SKM-1 (cell line): Measurements from ENCODE around the gene WDR44.
"Not testable (repeated sequence)": the region's sequence is repeated elsewhere in the genome, so short reads cannot be mapped to it uniquely, and the experiment has no call there.

ENCODE experiments used
- DNase-seq: peaks from one replicate; lab custom pipeline; 2025; ENCODE audit not compliant: unreplicated experiment; lab: John Stamatoyannopoulos, UW

Gene WDR44

GRCh38 chrX:118356154-118356701, 10.3 kb downstream of the WDR44 start:
- no peak for DNase-seq

DNA sequence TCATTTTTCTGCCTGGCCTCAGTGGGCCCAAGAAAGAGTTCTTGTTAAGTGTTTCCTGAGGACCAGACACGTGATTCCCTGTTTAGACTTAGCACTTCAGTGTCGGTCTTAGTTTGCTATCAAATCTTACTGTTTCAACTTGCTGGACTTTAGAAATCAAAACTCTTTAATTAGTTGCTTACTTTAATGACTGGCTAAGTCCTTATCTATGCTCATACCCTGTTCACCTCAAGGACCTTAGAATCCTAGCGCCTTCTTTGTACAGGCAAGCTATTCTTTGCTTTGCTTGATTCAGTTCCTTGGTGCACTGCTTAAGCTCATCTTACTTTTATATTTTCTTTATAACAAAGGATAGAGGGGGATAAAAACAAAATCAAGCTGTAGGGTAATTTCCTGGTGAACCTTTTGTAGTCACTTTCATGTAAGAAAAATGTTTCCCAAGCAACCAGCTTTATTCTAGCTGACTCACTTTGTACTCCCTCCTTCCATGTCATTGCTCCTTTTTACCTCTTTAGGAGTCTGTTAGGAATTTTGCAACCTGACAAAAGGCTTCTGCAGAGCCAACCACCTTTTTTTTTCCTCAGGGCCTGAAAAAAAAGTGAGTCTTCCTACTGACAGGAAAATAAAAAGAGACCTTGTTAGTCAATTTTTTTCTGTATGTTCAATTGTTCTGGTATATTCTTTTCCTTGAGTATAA, 14.7 kb downstream of the WDR44 start:
- no peak for DNase-seq

- no peak for DNase-seq
Observed at GRCh38 chrX:118364261-118364660, 18.4 kb downstream of the WDR44 start.

DNA sequence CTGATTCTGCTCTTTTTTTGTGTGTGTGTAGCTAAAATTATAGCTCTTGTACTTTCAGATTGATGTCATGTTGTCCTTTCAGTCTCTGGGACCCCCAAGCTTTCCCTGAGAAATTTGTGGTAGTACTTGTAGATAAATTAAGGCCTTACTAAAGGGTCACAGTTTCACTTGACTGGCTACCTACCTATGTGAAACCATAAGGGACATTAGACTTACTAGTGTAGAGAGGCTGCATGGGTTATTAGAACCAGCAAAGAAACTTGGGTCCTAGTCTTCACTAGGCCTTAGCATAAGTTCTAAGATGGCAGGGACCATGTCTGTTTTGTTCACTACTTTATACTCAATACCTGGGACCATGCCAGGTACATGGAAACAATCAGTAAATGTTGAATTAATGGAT, 21.4 kb downstream of the WDR44 start:
- no peak for DNase-seq

DNA sequence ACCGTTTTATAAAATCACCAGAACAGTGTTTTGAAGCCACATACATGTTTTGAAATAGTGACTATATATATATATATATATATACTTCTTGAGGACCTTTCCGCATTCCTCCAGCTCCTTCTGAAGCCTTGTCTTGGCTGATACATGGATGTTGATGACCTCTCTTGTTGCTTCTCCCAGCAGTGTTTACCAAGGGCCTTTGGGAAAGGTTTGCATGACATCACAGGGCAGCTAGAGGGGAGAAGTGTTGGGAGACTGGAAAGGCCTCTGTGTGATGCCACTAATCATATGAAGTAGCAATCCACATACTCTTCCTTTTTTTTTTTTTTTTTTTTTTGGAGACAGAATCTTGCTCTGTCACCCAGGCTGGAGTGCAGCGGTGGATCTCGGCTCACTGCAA, 22.5 kb downstream of the WDR44 start:
- DNase-seq = no peak

GRCh38 chrX:118370921-118371624, 25.2 kb downstream of the WDR44 start:
- DNase-seq = no peak

DNA sequence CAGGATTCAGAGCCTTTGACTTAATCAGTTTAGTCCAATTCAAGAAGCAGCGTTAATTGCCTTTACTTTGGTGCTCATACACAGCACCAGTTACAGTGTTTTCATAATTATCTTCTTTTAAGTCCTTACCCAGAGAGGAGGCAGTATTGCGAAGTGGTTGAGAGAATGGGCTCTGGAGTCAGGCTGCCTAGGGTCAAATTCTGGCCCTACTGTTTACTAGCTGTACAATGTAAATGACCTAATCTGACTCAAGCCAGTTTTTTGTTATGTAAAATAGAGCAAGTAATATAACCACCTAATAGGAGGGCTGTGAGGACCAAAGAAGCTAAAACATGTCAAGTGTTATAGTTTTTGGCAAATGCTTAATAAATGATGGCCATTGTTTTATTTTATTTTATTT, 27.6 kb downstream of the WDR44 start:
- DNase-seq = no peak

DNA sequence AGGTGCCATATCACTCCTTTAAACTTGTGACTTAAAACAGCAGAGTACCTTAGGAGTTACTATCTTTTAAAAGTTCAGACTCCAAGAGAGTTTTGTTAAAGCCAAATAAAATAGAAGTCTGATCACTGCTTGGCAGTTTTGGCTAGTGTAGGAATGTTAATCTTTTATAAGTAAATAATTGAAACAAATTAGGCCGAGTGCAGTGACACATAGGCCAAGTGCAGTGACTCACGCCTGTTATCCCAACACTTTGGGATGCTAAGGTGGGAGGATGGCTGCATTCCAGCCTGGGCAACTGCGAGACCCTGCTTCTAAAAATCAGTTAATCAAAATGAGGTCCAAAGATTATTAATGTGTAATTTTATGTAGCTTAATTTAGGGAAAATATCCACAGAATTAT, 37.2 kb downstream of the WDR44 start:
- DNase-seq = no peak

DNA sequence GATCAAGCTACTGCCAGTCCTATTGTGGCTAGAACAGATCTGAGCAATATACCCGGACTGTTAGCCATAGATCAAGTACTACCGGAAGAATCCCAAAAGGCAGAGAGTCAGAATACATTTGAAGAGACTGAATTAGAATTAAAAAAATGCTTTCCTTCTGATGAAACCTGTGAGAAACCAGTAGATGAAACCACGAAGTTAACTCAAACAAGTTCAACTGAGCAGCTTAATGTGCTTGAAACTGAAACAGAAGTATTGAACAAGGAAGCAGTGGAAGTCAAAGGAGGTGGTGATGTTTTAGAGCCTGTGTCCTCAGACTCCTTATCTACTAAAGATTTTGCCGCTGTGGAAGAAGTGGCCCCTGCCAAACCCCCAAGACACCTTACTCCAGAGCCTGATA, 46.8 kb downstream of the WDR44 start:
- no peak for DNase-seq

DNA sequence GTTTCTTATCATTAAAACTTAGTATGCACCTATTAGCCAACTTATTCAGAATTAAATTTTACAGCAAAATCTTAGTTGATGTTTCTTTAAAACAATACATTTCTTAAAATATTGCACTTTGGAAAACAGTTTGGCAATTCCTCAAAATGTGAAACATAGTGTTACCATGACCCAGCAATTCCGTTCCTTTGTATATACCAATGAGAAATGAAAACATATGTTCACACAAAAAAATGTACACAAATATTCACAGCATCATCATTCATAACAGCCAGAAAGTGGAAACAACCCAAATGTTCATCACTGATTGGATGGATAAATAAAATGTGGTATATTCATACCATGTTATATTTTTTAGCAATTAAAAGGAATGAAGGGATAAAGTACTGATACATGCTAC, 50.2 kb downstream of the WDR44 start:
- DNase-seq = no peak

DNA sequence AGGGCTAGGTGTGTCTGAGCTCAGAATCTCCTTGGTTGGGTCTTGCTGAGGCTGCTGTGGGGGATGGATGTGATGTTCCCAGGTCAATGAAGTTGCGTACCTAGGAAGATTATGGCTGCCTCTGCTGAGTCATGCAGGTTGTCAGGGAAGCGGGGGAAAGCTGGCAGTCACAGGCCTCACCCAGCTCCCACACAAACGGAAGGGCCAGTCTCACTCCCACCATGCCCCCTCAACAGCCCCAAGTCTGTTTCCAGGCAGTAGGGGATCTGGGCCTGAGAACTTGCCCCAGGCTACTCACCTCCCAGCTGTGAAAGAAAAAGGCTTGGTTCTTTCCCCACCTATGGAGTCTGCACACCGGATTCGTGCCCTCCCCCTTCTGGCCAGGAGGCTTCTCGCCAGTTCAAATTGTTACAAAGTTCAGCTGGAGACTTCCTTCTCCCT, 72.9 kb downstream of the WDR44 start:
- DNase-seq = no peak

- DNase-seq = no peak
Observed at GRCh38 chrX:118420462-118420861, 74.6 kb downstream of the WDR44 start.

- DNase-seq = no peak
Observed at GRCh38 chrX:118423558-118423957, 77.7 kb downstream of the WDR44 start.

GRCh38 chrX:118432799-118433198, 86.9 kb downstream of the WDR44 start:
- no peak for DNase-seq

DNA sequence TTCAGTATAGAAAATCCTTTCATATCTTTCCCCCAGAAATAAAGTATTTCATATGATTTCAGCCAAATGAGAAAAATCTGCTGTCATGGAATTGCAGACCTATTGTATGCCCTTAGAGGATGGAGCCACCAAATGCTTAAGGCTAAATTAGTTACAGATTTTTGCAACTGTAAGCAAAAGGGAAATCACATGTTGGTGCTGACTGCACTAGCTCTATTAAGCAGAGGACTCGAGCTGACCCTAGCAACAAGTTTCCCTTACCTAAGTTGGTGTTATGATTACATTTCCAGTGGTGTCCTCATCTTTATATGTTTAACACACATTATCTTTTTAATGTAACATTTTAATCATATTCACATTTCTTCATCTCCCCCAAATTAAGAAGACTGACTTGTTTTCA, 91.4 kb downstream of the WDR44 start:
- DNase-seq = no peak

DNA sequence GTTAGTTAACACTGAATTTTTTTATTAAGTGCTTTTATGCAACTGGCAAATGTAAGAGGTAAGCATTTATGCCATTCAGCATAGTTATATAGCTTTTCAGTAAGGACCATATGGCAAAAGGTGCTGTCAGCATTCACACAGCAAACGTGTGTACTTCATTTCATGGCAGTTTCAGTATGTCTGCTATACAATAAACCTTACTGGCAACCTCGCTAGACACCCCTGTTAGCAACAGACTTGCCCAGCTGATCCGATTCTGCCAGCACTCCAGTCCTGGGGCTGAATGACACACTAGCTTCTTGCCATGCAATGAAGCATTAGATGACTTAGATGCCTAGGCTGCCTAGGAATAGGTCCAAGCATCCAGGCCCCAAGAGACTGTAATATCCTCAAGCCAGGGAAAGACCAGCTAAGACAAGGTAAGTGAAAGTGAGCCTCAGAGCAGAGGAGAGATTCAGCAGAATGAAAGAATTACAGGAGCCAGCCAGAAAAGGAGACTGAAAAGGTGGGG, 102.4 kb downstream of the WDR44 start:
- DNase-seq = no peak

DNA sequence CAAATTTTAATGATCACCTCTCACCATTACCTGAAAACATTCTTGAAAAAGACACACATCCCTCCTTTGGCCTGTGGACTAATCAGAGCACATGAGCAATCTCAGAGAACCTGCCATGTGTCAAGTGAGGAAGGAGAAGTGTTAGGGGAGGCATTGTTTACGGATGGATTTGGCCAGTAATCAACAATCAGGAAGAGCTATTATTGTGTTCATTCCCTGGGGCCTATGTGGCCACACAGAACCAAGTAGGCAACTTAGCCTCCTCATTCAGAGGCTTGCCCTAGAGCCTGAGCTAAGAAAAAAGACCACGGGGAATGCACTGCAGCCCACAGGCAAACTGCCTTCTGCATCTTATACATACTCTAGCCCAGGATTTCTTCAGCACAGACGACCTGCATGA, 109.1 kb downstream of the WDR44 start:
- no peak for DNase-seq

DNA sequence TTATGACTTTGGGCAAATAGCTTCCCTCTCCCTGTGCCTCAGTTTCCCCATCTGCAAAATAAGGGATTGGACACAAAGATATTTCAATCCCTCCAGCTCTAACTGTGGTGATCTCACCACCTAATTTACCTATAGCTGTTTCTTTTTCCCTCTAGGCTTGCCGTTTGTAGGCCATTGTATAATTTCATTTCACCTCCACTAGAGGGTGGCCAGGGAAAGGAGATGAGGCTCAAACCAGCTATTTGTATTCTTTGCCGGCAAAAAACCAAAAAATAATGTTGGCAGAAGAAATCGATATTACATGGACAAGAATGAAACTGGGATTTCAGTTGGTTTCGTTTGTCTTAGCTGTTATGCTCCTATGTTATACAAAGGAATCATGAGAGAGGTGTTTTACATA, 113.6 kb downstream of the WDR44 start:
- DNase-seq = peak; percentile 1

- no peak for DNase-seq
Observed at GRCh38 chrX:118464501-118464900, 118.6 kb downstream of the WDR44 start.

GRCh38 chrX:118468122-118468521, 122.2 kb downstream of the WDR44 start:
- no peak for DNase-seq

- not testable (repeated sequence) for DNase-seq
Observed at GRCh38 chrX:118470721-118471347, 124.9 kb downstream of the WDR44 start.

GRCh38 chrX:118474586-118474985, 128.7 kb downstream of the WDR44 start:
- no peak for DNase-seq
